Lower leg skin (tissue), 3 donors: ENCODE data around the gene GLIS2.

ENCODE experiments used
- POLR2A ChIP-seq, 2 donors: fragments of 450-650 bp; IDR thresholded peaks; one replicate each; pipeline ENCODE4 v1.6.1; 2016 to 2017; ENCODE audit warnings: antibody characterized with exemption in 2 of 2, mild to moderate bottlenecking in 1 of 2, moderate library complexity in 1 of 2
- TF ChIP-seq, protein P1 (sequence below), 3 donors: fragments of 450-650 bp; IDR thresholded peaks; one replicate each; pipeline ENCODE4 v1.5.1; 2016; ENCODE audit warnings: antibody characterized with exemption in 3 of 3, mild to moderate bottlenecking in 3 of 3, moderate library complexity in 2 of 3

DNA sequence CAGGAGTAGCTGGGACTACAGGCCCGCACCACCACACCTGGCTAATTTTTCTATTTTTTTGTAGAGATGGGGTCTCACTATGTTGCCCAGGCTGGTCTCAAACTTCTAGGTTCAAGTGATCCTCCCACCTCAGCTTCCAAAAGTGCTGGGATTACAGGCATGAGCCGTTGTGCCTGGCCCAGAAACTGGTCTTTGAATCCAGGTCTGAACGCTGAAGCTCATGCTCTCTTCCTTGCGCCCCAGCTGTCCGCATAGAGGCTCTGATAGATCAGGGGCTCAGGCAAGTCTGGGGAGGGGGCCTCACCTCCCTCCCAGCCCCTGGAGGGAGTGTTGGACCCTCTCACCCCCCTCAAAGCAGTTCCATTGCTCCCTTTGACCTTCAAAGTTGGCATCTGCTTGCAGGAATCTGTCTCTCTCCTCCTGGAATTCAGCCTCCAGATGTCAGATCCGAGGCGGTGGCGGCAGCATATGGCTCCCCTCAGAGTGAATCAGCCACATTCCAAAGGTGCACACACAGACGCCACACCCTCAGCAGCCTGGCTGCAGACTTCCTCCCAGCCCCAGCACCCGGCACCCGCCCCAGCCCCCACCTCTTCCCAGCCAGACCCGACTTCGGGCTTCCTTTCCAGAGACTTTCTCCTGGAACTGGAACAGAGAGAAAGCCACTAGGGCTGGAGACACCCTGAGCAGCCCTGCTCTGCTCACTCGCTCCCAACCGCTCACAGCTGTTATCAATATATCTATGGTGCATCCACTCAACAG is 16.9 kb upstream of the GLIS2 start:
- TF ChIP-seq, protein P1, sequence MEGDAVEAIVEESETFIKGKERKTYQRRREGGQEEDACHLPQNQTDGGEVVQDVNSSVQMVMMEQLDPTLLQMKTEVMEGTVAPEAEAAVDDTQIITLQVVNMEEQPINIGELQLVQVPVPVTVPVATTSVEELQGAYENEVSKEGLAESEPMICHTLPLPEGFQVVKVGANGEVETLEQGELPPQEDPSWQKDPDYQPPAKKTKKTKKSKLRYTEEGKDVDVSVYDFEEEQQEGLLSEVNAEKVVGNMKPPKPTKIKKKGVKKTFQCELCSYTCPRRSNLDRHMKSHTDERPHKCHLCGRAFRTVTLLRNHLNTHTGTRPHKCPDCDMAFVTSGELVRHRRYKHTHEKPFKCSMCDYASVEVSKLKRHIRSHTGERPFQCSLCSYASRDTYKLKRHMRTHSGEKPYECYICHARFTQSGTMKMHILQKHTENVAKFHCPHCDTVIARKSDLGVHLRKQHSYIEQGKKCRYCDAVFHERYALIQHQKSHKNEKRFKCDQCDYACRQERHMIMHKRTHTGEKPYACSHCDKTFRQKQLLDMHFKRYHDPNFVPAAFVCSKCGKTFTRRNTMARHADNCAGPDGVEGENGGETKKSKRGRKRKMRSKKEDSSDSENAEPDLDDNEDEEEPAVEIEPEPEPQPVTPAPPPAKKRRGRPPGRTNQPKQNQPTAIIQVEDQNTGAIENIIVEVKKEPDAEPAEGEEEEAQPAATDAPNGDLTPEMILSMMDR (IDR thresholded peaks at IDR 0.05): no peak
- TF ChIP-seq POLR2A (IDR thresholded peaks at IDR 0.05): no peak
